OCI-LY3 (cell line): ENCODE data around the gene NFYC.

ENCODE experiments used
- CTCF ChIP-seq: fragments of 200-600, 300-600 bp; sonication (generic); IDR thresholded peaks from 2 replicates; pipeline ENCODE4 v1.5.1; 2014; ENCODE audit warnings: antibody characterized with exemption, low read length, low read depth
- EZH2phosphoT487 ChIP-seq: fragments of 200-600 bp; shearing (Covaris generic); IDR thresholded peaks from 2 replicates; pipeline ENCODE4 v1.6.1; 2018; ENCODE audit warnings: antibody characterized with exemption, mixed run types, low read depth

GRCh38 chr1:40734882-40735628, 43.6 kb downstream of the NFYC start:
- no peak for TF ChIP-seq CTCF
- TF ChIP-seq EZH2phosphoT487, result no peak
